Measurements from ENCODE around the gene BAHCC1.

The BAHCC1 gene

GRCh38 chr17:81465910-81466309, 70.7 kb downstream of the BAHCC1 start:
- Histone ChIP-seq H4K20me1 (ENCODE audit: insufficient read depth) (no peaks in the 10 kb centered on the region), H3K9ac (no peak overlapping the region), H3K4me1 (ENCODE audit: low read depth, poor library complexity, severe bottlenecking) (no peaks in the 10 kb centered on the region), H3K4me3 (IDR thresholded peaks at IDR 0.05; ENCODE audit: insufficient read depth, low read depth, low read length) (no peak overlapping the region), H3K27ac (no peak overlapping the region), H3K27me3 (ENCODE audit: insufficient read depth, low read depth) (peaks cover 98% of the 10 kb centered on the region), H3K36me3 (ENCODE audit: insufficient read depth) (no peaks in the 10 kb centered on the region), H3K4me2 (no peak overlapping the region), H2AFZ (ENCODE audit: low read depth) (no peak overlapping the region), H3K79me2 (ENCODE audit: insufficient read depth, low read depth) (no peaks in the 10 kb centered on the region)
- no peak for TF ChIP-seq CTCF (conservative IDR thresholded peaks at IDR 0.05; ENCODE audit: low read depth, low read length)

GRCh38 chr17:81466564-81467472, 71.6 kb downstream of the BAHCC1 start:
- no peak overlapping the region for H3K4me2 ChIP-seq
- no peak for TF ChIP-seq CTCF (conservative IDR thresholded peaks at IDR 0.05; ENCODE audit: low read depth, low read length)
- H3K27me3 ChIP-seq (ENCODE audit: insufficient read depth, low read depth), result peaks cover 98% of the 10 kb centered on the region
- H2AFZ ChIP-seq (ENCODE audit: low read depth), result no peak overlapping the region
- peaks cover under 1% of the 10 kb centered on the region for H3K4me1 ChIP-seq (ENCODE audit: low read depth, poor library complexity, severe bottlenecking)
- no peak overlapping the region for H3K27ac ChIP-seq
- no peaks in the 10 kb centered on the region for H3K79me2 ChIP-seq (ENCODE audit: insufficient read depth, low read depth)
- H3K9ac ChIP-seq, result no peak overlapping the region
- no peaks in the 10 kb centered on the region for H4K20me1 ChIP-seq (ENCODE audit: insufficient read depth)
- H3K36me3 ChIP-seq (ENCODE audit: insufficient read depth), result no peaks in the 10 kb centered on the region
- no peak overlapping the region for H3K4me3 ChIP-seq (IDR thresholded peaks at IDR 0.05; ENCODE audit: insufficient read depth, low read depth, low read length)

GRCh38 chr17:81468111-81468769, 73.0 kb downstream of the BAHCC1 start:
- Histone ChIP-seq H3K27ac (no peak overlapping the region), H3K4me3 (IDR thresholded peaks at IDR 0.05; ENCODE audit: insufficient read depth, low read depth, low read length) (no peak overlapping the region), H3K36me3 (ENCODE audit: insufficient read depth) (no peaks in the 10 kb centered on the region), H3K79me2 (ENCODE audit: insufficient read depth, low read depth) (no peaks in the 10 kb centered on the region), H3K27me3 (ENCODE audit: insufficient read depth, low read depth) (peaks cover 98% of the 10 kb centered on the region), H2AFZ (ENCODE audit: low read depth) (no peak overlapping the region), H3K9ac (no peak overlapping the region), H4K20me1 (ENCODE audit: insufficient read depth) (no peaks in the 10 kb centered on the region), H3K4me2 (no peak overlapping the region), H3K4me1 (ENCODE audit: low read depth, poor library complexity, severe bottlenecking) (peaks cover 8% of the 10 kb centered on the region)
- TF ChIP-seq CTCF (conservative IDR thresholded peaks at IDR 0.05; ENCODE audit: low read depth, low read length), result no peak

GRCh38 chr17:81468770-81469121, 73.5 kb downstream of the BAHCC1 start:
- no peak overlapping the region for H3K4me2 ChIP-seq
- H3K4me1 ChIP-seq (ENCODE audit: low read depth, poor library complexity, severe bottlenecking), result peaks cover 8% of the 10 kb centered on the region
- no peak overlapping the region for H2AFZ ChIP-seq (ENCODE audit: low read depth)
- no peak for TF ChIP-seq CTCF (conservative IDR thresholded peaks at IDR 0.05; ENCODE audit: low read depth, low read length)
- H3K27ac ChIP-seq, result no peak overlapping the region
- no peaks in the 10 kb centered on the region for H3K79me2 ChIP-seq (ENCODE audit: insufficient read depth, low read depth)
- H4K20me1 ChIP-seq (ENCODE audit: insufficient read depth), result no peaks in the 10 kb centered on the region
- H3K9ac ChIP-seq, result no peak overlapping the region
- H3K27me3 ChIP-seq (ENCODE audit: insufficient read depth, low read depth), result peaks cover 98% of the 10 kb centered on the region
- H3K36me3 ChIP-seq (ENCODE audit: insufficient read depth), result no peaks in the 10 kb centered on the region
- no peak overlapping the region for H3K4me3 ChIP-seq (IDR thresholded peaks at IDR 0.05; ENCODE audit: insufficient read depth, low read depth, low read length)
